ENCODE measurements around the gene THBS2.

- TF ChIP-seq CTCF (IDR thresholded peaks at IDR 0.05): no peak
- TF ChIP-seq POLR2A (IDR thresholded peaks at IDR 0.05): no peak
- TF ChIP-seq EP300 (IDR thresholded peaks at IDR 0.05): no peak
Observed at GRCh38 chr6:169172456-169172855, 81.2 kb downstream of the THBS2 start.

All from ovary (tissue), 3 donors.